ENCODE results near the gene RBPJL. TPM values are rescaled to one million over a fixed set of nuclear protein-coding genes. Genes with fewer than 3 reads are reported as not detected.

RBPJL gene
- total and polyA plus RNA-seq, 2 of the 8 experiments (the other 6 are each of a cell fraction or from before 2014, with no cell fraction given), result 0.67 to 1.3 TPM

- no peak overlapping the region for H2AK5ac ChIP-seq (ENCODE audit: low read depth, low read length)
- no peaks in the 10 kb centered on the region for H3K79me2 ChIP-seq (ENCODE audit: control insufficient read depth in 1 of 2, insufficient read depth in 2 of 2, low read length in 2 of 2)
- peaks cover 4% of the 10 kb centered on the region; the same call in 1 of the 2 replicates for H3K23me2 ChIP-seq (ENCODE audit: low read depth, low read length)
- peaks cover 0 to 1% of the 10 kb centered on the region in 2 experiments for H4K20me1 ChIP-seq (replicated peaks in 1 of 2; ENCODE audit: control insufficient read depth in 1 of 2, insufficient read depth in 2 of 2, low read length in 2 of 2)
- H3K36me3 ChIP-seq (ENCODE audit: control insufficient read depth in 2 of 4, insufficient read depth in 4 of 4, low read length in 3 of 4), result no peaks in the 10 kb centered on the region
- H4K91ac ChIP-seq (replicated peaks; ENCODE audit: insufficient read length, low read length), result no peak overlapping the region
- no peak overlapping the region for H4K5ac ChIP-seq (ENCODE audit: insufficient read length, low read depth, low read length)
- POLR2A ChIA-PET (ENCODE audit: partially characterized antibody), result interaction anchor here (0.9 to 1.2 kb wide), 3 partner anchors 10 to 123 kb away, joined by 3 read pairs; no protein-coding TSS in a partner anchor
- H2AFZ ChIP-seq (ENCODE audit: low read length), result no peak overlapping the region
- H3K4me3 ChIP-seq (ENCODE audit: extremely low read depth in 1 of 4, insufficient read depth in 2 of 4, low read depth in 3 of 4, low read length in 4 of 4), result no peak overlapping the region
- no peak overlapping the region for H2BK12ac ChIP-seq (ENCODE audit: low read depth, low read length)
- H3K9me3 ChIP-seq (ENCODE audit: insufficient read depth in 2 of 2, low read depth in 1 of 2, low read length in 1 of 2), result no peaks in the 10 kb centered on the region
- H3K4me2 ChIP-seq (ENCODE audit: insufficient read depth in 1 of 2, low read depth in 2 of 2, low read length in 2 of 2), result no peak overlapping the region
- CTCF ChIA-PET (ENCODE audit: partially characterized antibody), result interaction anchor here (0.9 to 5.3 kb wide), 9 partner anchors 21 to 457 kb away, joined by 3 to 31 read pairs (median 5); no protein-coding TSS in a partner anchor
- no peak overlapping the region for H2BK5ac ChIP-seq (ENCODE audit: low read depth, low read length)
- no peak overlapping the region for H2BK15ac ChIP-seq (ENCODE audit: low read length)
- H3K27me3 ChIP-seq (replicated peaks in 1 of 4; ENCODE audit: control insufficient read depth in 3 of 4, extremely low read depth in 1 of 4, insufficient read depth in 3 of 4, low read length in 3 of 4), result peaks cover 0 to 12% (median 5%) of the 10 kb centered on the region in 4 experiments; a peak in 4 of 7 replicates
- H3K56ac ChIP-seq (replicated peaks; ENCODE audit: insufficient read length, low read depth, low read length), result no peak overlapping the region
- FAIRE-seq, result no peak
- no peak overlapping the region for H2BK120ac ChIP-seq (replicated peaks; ENCODE audit: low read depth, low read length)
- no peak overlapping the region; the same call in 1 of the 2 replicates for H3K18ac ChIP-seq (ENCODE audit: extremely low read depth, low read length)
- H3K14ac ChIP-seq (ENCODE audit: insufficient read length), result no peak overlapping the region
- H4K8ac ChIP-seq (ENCODE audit: extremely low read depth, insufficient read depth, low read length), result peak overlapping the region; percentile 54; the same call in 1 of the 2 replicates
- 86% methylated on average over 11 of the region's 11 CpGs; no CpG with 5 or more reads in 1 of the 2 experiments for WGBS, 2 experiments (ENCODE audit: extremely low coverage in 1 of 2, insufficient coverage in 1 of 2, insufficient read length in 1 of 2, insufficient replicate concordance in 2 of 2, low coverage in 1 of 2, low lambda C conversion rate in 2 of 2, missing lambda C conversion rate in 1 of 2)
- no peak for DNase-seq (ENCODE audit: low read depth in 1 of 2, low spot score in 2 of 2)
- H3K9ac ChIP-seq (replicated peaks in 1 of 4; ENCODE audit: extremely low read depth in 1 of 4, low read depth in 3 of 4, low read length in 3 of 4), result no peak overlapping the region
- no peak overlapping the region for H2BK20ac ChIP-seq (ENCODE audit: low read length)
- no peak overlapping the region for H3K4ac ChIP-seq (replicated peaks; ENCODE audit: insufficient read length, low read depth, low read length)
- no peaks in the 10 kb centered on the region for H3K79me1 ChIP-seq (ENCODE audit: low read depth, low read length)
- H3K23ac ChIP-seq (ENCODE audit: insufficient read length), result no peak overlapping the region
- no peak overlapping the region for H3K27ac ChIP-seq (ENCODE audit: low read depth, low read length)
- peaks cover 0 to 2% (median 0%) of the 10 kb centered on the region in 4 experiments; a peak in 3 of 7 replicates for H3K4me1 ChIP-seq (replicated peaks in 1 of 4; ENCODE audit: control insufficient read depth in 3 of 4, insufficient read depth in 4 of 4, low read length in 3 of 4)
- TF ChIP-seq ATF2 (IDR thresholded peaks at IDR 0.05; ENCODE audit: low read length) (no peak), GABPA (IDR thresholded peaks at IDR 0.05; ENCODE audit: borderline replicate concordance, insufficient read depth, low read length) (no peak), TBP (IDR thresholded peaks at IDR 0.05; ENCODE audit: low read depth, low read length) (no peak), KDM5A (IDR thresholded peaks at IDR 0.05; ENCODE audit: low read length) (no peak), KDM1A (IDR thresholded peaks at IDR 0.05; ENCODE audit: borderline replicate concordance, low read length) (no peak), RNF2 (IDR thresholded peaks at IDR 0.05; ENCODE audit: borderline replicate concordance, low read depth, low read length, missing control alignments, poor library complexity, severe bottlenecking) (no peak), CTCF (IDR thresholded peaks at IDR 0.05; ENCODE audit: control extremely low read depth in 1 of 3, insufficient read depth in 1 of 3, low read depth in 1 of 3, low read length in 3 of 3) (no peak), CREB1 (IDR thresholded peaks at IDR 0.05) (no peak), CHD2 (IDR thresholded peaks at IDR 0.05; ENCODE audit: low read length) (no peak)
These were observed 7.3 kb downstream of the RBPJL start for GRCh38 chr20:45313943-45314342.
